ENCODE results near the gene PTPN14. TPM values are rescaled to one million over a fixed set of nuclear protein-coding genes. Genes with fewer than 3 reads are reported as not detected.

PTPN14 gene
- total and polyA plus RNA-seq, 2 of the 4 experiments (the other 2 are of a cell fraction), result 21.5 to 31.7 TPM

DNA sequence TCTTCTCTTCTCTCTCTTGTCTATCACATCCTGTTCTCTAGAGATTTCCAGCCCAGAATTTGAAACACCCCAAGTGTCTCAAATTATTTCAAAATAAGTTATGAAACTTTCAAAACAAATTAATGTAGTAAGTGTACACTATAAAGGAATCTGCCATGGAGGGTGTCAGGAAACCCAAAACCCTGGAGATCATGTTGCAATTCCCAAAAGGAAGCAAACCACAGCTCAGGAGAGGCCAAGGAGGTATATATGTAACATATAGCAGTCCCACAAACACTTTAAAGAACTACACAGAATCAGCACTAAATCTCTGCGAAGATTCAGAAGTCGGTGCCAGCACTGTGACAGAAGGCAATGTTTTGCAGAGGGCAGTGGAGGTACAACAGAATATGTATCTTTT lies 26.6 kb downstream of the PTPN14 start:
- no peak overlapping the region for H4K91ac ChIP-seq (ENCODE audit: insufficient read depth, low read depth, low read length)
- H3K4me1 ChIP-seq (ENCODE audit: control insufficient read depth, insufficient read depth, low read length), result peaks cover 20% of the 10 kb centered on the region
- 0 out of 4 replicates have a peak overlapping the region, but pooled peaks of 1 of the 2 experiments have one; percentile 19 for H4K8ac ChIP-seq (ENCODE audit: low read depth in 2 of 2, low read length in 2 of 2)
- no peak overlapping the region for H2AK5ac ChIP-seq (ENCODE audit: low read depth, low read length)
- intact Hi-C loops (cut with micrococcal nuclease) (no loop called here), in situ Hi-C loops (cut with MboI; ENCODE audit: low sequenced_read_pairs) (no loop called here), dilution Hi-C loops (cut with HindIII; ENCODE audit: low sequenced_read_pairs, unreplicated experiment) (no loop called here)
- peaks cover 76% of the 10 kb centered on the region for H4K20me1 ChIP-seq (ENCODE audit: insufficient read depth, low read length)
- no peak overlapping the region for H2AK9ac ChIP-seq (replicated peaks; ENCODE audit: low read depth, low read length, poor library complexity)
- peak overlapping the region; percentile 64; the same call in 1 of the 2 replicates for H3K18ac ChIP-seq (ENCODE audit: low read depth, low read length)
- no peak overlapping the region for H2BK120ac ChIP-seq (ENCODE audit: low read depth, low read length)
- POLR2A ChIA-PET (ENCODE audit: unreplicated experiment), result no interaction called here
- BruUV-seq (replicated peaks), result no TSS peak
- peak overlapping the region; percentile 36; the same call in 1 of the 2 replicates for H4K5ac ChIP-seq (ENCODE audit: low read depth, low read length)
- H3K4ac ChIP-seq (ENCODE audit: low read depth, low read length), result peak overlapping the region; percentile 60; the same call in 1 of the 2 replicates
- H3K79me1 ChIP-seq (ENCODE audit: low read depth in 1 of 2, low read length in 2 of 2), result peaks cover 17 to 88% of the 10 kb centered on the region in 2 experiments
- no peak for DNase-seq
- H3K4me3 ChIP-seq (ENCODE audit: insufficient read depth, low read depth, low read length), result no peak overlapping the region
- H3K23ac ChIP-seq (ENCODE audit: low read depth, low read length), result no peak overlapping the region
- no peaks in the 10 kb centered on the region for H3K36me3 ChIP-seq (ENCODE audit: control insufficient read depth, insufficient read depth, low read length)
- peaks cover 16% of the 10 kb centered on the region for H3K9me1 ChIP-seq (ENCODE audit: insufficient read depth, low read length)
- peak overlapping the region; percentile 81 for H3K4me2 ChIP-seq (ENCODE audit: low read depth, low read length)
- no peaks in the 10 kb centered on the region for H3K9me3 ChIP-seq (ENCODE audit: control insufficient read depth, insufficient read depth, low read length)
- H3K14ac ChIP-seq (replicated peaks; ENCODE audit: low read depth, low read length), result no peak overlapping the region
- no peak overlapping the region for H2BK5ac ChIP-seq (ENCODE audit: low read depth, low read length, poor library complexity, severe bottlenecking)
- H2BK20ac ChIP-seq (ENCODE audit: low read depth, low read length), result no peak overlapping the region
- H3K9ac ChIP-seq (ENCODE audit: low read depth, low read length), result no peak overlapping the region
- H2AFZ ChIP-seq (replicated peaks; ENCODE audit: low read length, poor library complexity), result no peak overlapping the region
- no peak overlapping the region for H3K27ac ChIP-seq (ENCODE audit: insufficient read depth, low read length)
- CTCF ChIA-PET, result interaction anchor here (1.2 kb wide), 1 partner anchor 25 kb away, joined by 3 read pairs; no protein-coding TSS in a partner anchor
- H2BK15ac ChIP-seq (ENCODE audit: low read depth, low read length), result no peak overlapping the region
- TF ChIP-seq MXI1 (IDR thresholded peaks at IDR 0.05; ENCODE audit: borderline replicate concordance, low read depth, low read length) (no peak), RCOR1 (IDR thresholded peaks at IDR 0.05; ENCODE audit: insufficient replicate concordance, low read length) (no peak), MAZ (IDR thresholded peaks at IDR 0.05; ENCODE audit: borderline replicate concordance, low read depth, low read length) (no peak), ELK1 (IDR thresholded peaks at IDR 0.05; ENCODE audit: borderline replicate concordance, low read depth, low read length) (no peak), RFX5 (IDR thresholded peaks at IDR 0.05; ENCODE audit: low read depth, low read length) (no peak), CEBPB (IDR thresholded peaks at IDR 0.05; ENCODE audit: low read depth, low read length) (no peak)
- no peaks in the 10 kb centered on the region for H3K27me3 ChIP-seq (ENCODE audit: control insufficient read depth, insufficient read depth, low read length)
- no CpG with 5 or more reads among the region's 2 CpGs for WGBS, 2 experiments (ENCODE audit: extremely low coverage in 2 of 2, insufficient read length in 1 of 2)
- peak; percentile 50 for ATAC-seq (ENCODE audit: low read depth)
- H3K56ac ChIP-seq (ENCODE audit: extremely low read depth, insufficient read depth, low read length), result no peak overlapping the region

Data from IMR-90 (cell line).